Measurements from ENCODE around the gene TNFRSF18. TPM values are rescaled to one million over a fixed set of nuclear protein-coding genes. Genes with fewer than 3 reads are reported as not detected.
A peak's percentile ranks its signal among the peaks of the same experiment; 100 is the strongest.

TNFRSF18 gene
- total and polyA plus RNA-seq, 4 donors = 0.20 to 0.68 (median 0.29) TPM

GRCh38 chr1:1204998-1205768 lies 1.2 kb downstream of the TNFRSF18 start:
- H3K4me3 ChIP-seq (ENCODE audit: low read depth, low read length) = no peak overlapping the region
- no peaks in the 10 kb centered on the region for H3K36me3 ChIP-seq (ENCODE audit: control insufficient read depth, insufficient read depth, low read length)
- no peaks in the 10 kb centered on the region for H3K9me3 ChIP-seq (ENCODE audit: control insufficient read depth, insufficient read depth, low read length)
- peaks cover 27% of the 10 kb centered on the region for H3K4me1 ChIP-seq (ENCODE audit: control insufficient read depth, insufficient read depth, low read length)
- DNase-seq (ENCODE audit: low read depth in 4 of 6, low spot score in 6 of 6) = no peak
- peaks cover 34% of the 10 kb centered on the region for H3K27me3 ChIP-seq (ENCODE audit: control insufficient read depth, insufficient read depth, low read length)
- WGBS (ENCODE audit: insufficient coverage) = 85% methylated on average over 19 of the region's 19 CpGs
- no peak overlapping the region for H3K27ac ChIP-seq (ENCODE audit: low read depth, low read length)

- DNase-seq (ENCODE audit: low read depth in 4 of 6, low spot score in 6 of 6) = no peak
- WGBS (ENCODE audit: insufficient coverage) = 100% methylated on average over 7 of the region's 8 CpGs
- no peak overlapping the region for H3K4me3 ChIP-seq (ENCODE audit: low read depth, low read length)
These were observed 1.9 kb downstream of the TNFRSF18 start for GRCh38 chr1:1204425-1204920.

GRCh38 chr1:1203561-1204424 lies 2.6 kb downstream of the TNFRSF18 start:
- H3K9me3 ChIP-seq (ENCODE audit: control insufficient read depth, insufficient read depth, low read length) = no peaks in the 10 kb centered on the region
- H3K27ac ChIP-seq (ENCODE audit: low read depth, low read length) = no peak overlapping the region
- 63% methylated on average over 49 of the region's 49 CpGs for WGBS (ENCODE audit: insufficient coverage)
- H3K4me3 ChIP-seq (ENCODE audit: low read depth, low read length) = no peak overlapping the region
- no peaks in the 10 kb centered on the region for H3K36me3 ChIP-seq (ENCODE audit: control insufficient read depth, insufficient read depth, low read length)
- peaks cover 34% of the 10 kb centered on the region for H3K27me3 ChIP-seq (ENCODE audit: control insufficient read depth, insufficient read depth, low read length)
- peaks cover 27% of the 10 kb centered on the region for H3K4me1 ChIP-seq (ENCODE audit: control insufficient read depth, insufficient read depth, low read length)
- DNase-seq (ENCODE audit: low read depth in 4 of 6, low spot score in 6 of 6) = no peak

More at GRCh38 chr1:1204425-1204920, 1.9 kb downstream of the TNFRSF18 start:
- Histone ChIP-seq H3K9me3 (ENCODE audit: control insufficient read depth, insufficient read depth, low read length) (no peaks in the 10 kb centered on the region), H3K27ac (ENCODE audit: low read depth, low read length) (no peak overlapping the region), H3K27me3 (ENCODE audit: control insufficient read depth, insufficient read depth, low read length) (peaks cover 34% of the 10 kb centered on the region), H3K36me3 (ENCODE audit: control insufficient read depth, insufficient read depth, low read length) (no peaks in the 10 kb centered on the region), H3K4me1 (ENCODE audit: control insufficient read depth, insufficient read depth, low read length) (peaks cover 27% of the 10 kb centered on the region)

GRCh38 chr1:1202831-1203560 lies 3.4 kb downstream of the TNFRSF18 start:
- Histone ChIP-seq H3K27me3 (ENCODE audit: control insufficient read depth, insufficient read depth, low read length) (peaks cover 30% of the 10 kb centered on the region), H3K9me3 (ENCODE audit: control insufficient read depth, insufficient read depth, low read length) (no peaks in the 10 kb centered on the region), H3K36me3 (ENCODE audit: control insufficient read depth, insufficient read depth, low read length) (no peaks in the 10 kb centered on the region), H3K4me3 (ENCODE audit: low read depth, low read length) (no peak overlapping the region), H3K4me1 (ENCODE audit: control insufficient read depth, insufficient read depth, low read length) (peaks cover 21% of the 10 kb centered on the region), H3K27ac (ENCODE audit: low read depth, low read length) (no peak overlapping the region)
- DNase-seq (ENCODE audit: low read depth in 4 of 6, low spot score in 6 of 6) = no peak
- WGBS (ENCODE audit: insufficient coverage) = 77% methylated on average over 22 of the region's 27 CpGs

GRCh38 chr1:1200876-1201810 lies 5.2 kb downstream of the TNFRSF18 start:
- Histone ChIP-seq H3K9me3 (ENCODE audit: control insufficient read depth, insufficient read depth, low read length) (no peaks in the 10 kb centered on the region), H3K4me3 (ENCODE audit: low read depth, low read length) (no peak overlapping the region), H3K27ac (ENCODE audit: low read depth, low read length) (no peak overlapping the region), H3K36me3 (ENCODE audit: control insufficient read depth, insufficient read depth, low read length) (no peaks in the 10 kb centered on the region), H3K27me3 (ENCODE audit: control insufficient read depth, insufficient read depth, low read length) (peaks cover 15% of the 10 kb centered on the region), H3K4me1 (ENCODE audit: control insufficient read depth, insufficient read depth, low read length) (peaks cover 11% of the 10 kb centered on the region)
- WGBS (ENCODE audit: insufficient coverage) = under 1% methylated on average over 85 of the region's 109 CpGs
- DNase-seq (ENCODE audit: low read depth in 4 of 6, low spot score in 6 of 6) = peak in 3 of 6 donors; percentile 9 to 52 (median 48)

GRCh38 chr1:1199961-1200875 lies 6.2 kb downstream of the TNFRSF18 start:
- DNase-seq (ENCODE audit: low read depth in 4 of 6, low spot score in 6 of 6) = no peak
- H3K4me1 ChIP-seq (ENCODE audit: control insufficient read depth, insufficient read depth, low read length) = peaks cover 6% of the 10 kb centered on the region
- 72% methylated on average over 27 of the region's 31 CpGs for WGBS (ENCODE audit: insufficient coverage)

GRCh38 chr1:1199141-1199960 lies 7.0 kb downstream of the TNFRSF18 start:
- Histone ChIP-seq H3K36me3 (ENCODE audit: control insufficient read depth, insufficient read depth, low read length) (no peaks in the 10 kb centered on the region), H3K27ac (ENCODE audit: low read depth, low read length) (no peak overlapping the region), H3K9me3 (ENCODE audit: control insufficient read depth, insufficient read depth, low read length) (peaks cover 2% of the 10 kb centered on the region), H3K4me1 (ENCODE audit: control insufficient read depth, insufficient read depth, low read length) (peaks cover 6% of the 10 kb centered on the region), H3K27me3 (ENCODE audit: control insufficient read depth, insufficient read depth, low read length) (peaks cover 4% of the 10 kb centered on the region), H3K4me3 (ENCODE audit: low read depth, low read length) (no peak overlapping the region)
- 83% methylated on average over 22 of the region's 22 CpGs for WGBS (ENCODE audit: insufficient coverage)
- DNase-seq (ENCODE audit: low read depth in 4 of 6, low spot score in 6 of 6) = no peak

More at GRCh38 chr1:1199961-1200875, 6.2 kb downstream of the TNFRSF18 start:
- H3K36me3 ChIP-seq (ENCODE audit: control insufficient read depth, insufficient read depth, low read length) = no peaks in the 10 kb centered on the region
- peaks cover 6% of the 10 kb centered on the region for H3K27me3 ChIP-seq (ENCODE audit: control insufficient read depth, insufficient read depth, low read length)
- no peak overlapping the region for H3K4me3 ChIP-seq (ENCODE audit: low read depth, low read length)
- H3K9me3 ChIP-seq (ENCODE audit: control insufficient read depth, insufficient read depth, low read length) = peaks cover under 1% of the 10 kb centered on the region
- no peak overlapping the region for H3K27ac ChIP-seq (ENCODE audit: low read depth, low read length)

Measured in spinal cord (tissue), 10 donors.